Measurements from ENCODE around the gene ATXN1L.
"Not testable (repeated sequence)": the region's sequence is repeated elsewhere in the genome, so short reads cannot be mapped to it uniquely, and the experiment has no call there.

GRCh38 chr16:71832112-71832511, 13.7 kb upstream of the ATXN1L start:
- not testable (repeated sequence) for TF ChIP-seq RAD21 (IDR thresholded peaks at IDR 0.05; ENCODE audit: low read length); RFX5 (IDR thresholded peaks at IDR 0.05; ENCODE audit: low read length); MAX (IDR thresholded peaks at IDR 0.05; ENCODE audit: low read depth); USF1 (IDR thresholded peaks at IDR 0.05; ENCODE audit: borderline replicate concordance, low read depth); MXI1 (IDR thresholded peaks at IDR 0.05; ENCODE audit: low read depth, low read length); YY1 (IDR thresholded peaks at IDR 0.05; ENCODE audit: low read depth)

Data from SK-N-SH (cell line).